Panc1 (cell line): ENCODE measurements around the gene PXMP2. TPM values are rescaled to one million over a fixed set of nuclear protein-coding genes. Genes with fewer than 3 reads are reported as not detected.

ENCODE experiments used
- ATAC-seq: fragments of 200-7000 bp; cut with Tn5 transposase; 2 replicates; pipeline ENCODE4 v1.9.1; 2020; ENCODE audit warnings: mild to moderate bottlenecking, moderate library complexity
- BruUV-seq: library from RNA; stranded (reverse); fragments of 400-500 nt; replicated peaks from 2 replicates; lab custom pipeline; 2021; lab: Mats Ljungman, UMichigan
- CTCF ChIA-PET: fragments of 300-600 bp; sonication (Branson Sonifier 250); formaldehyde crosslinking; loops from one replicate; lab custom pipeline; 2022; ENCODE audit warnings: antibody characterized with exemption; lab: Charles Lee
- POLR2A ChIA-PET: fragments of 300-600 bp; sonication (Branson Sonifier 250); formaldehyde crosslinking; loops from one replicate; lab custom pipeline; 2022; ENCODE audit warnings: antibody characterized with exemption; lab: Charles Lee
- DNase-seq: peaks from one replicate; pipeline ENCODE4 v3.0.0-alpha.2; 2010; ENCODE audit warnings: low read depth, low spot score
- H3K27ac ChIP-seq: 2 replicates; pipeline ENCODE4 v1.5.1; 2011; ENCODE audit warnings: mild to moderate bottlenecking, low read length, inconsistent platforms
- H3K27me3 ChIP-seq: fragments of 200-500 bp; sonication (Bioruptor generic); 2 replicates; pipeline ENCODE4 v1.6.0; 2014; ENCODE audit warnings: low read length, inconsistent platforms; ENCODE audit not compliant: control insufficient read depth, insufficient read depth
- H3K36me3 ChIP-seq: fragments of 200-500 bp; sonication (Bioruptor generic); 2 replicates; pipeline ENCODE4 v1.5.1; 2014; ENCODE audit warnings: inconsistent platforms, mild to moderate bottlenecking, low read length, moderate library complexity; ENCODE audit not compliant: control insufficient read depth, insufficient read depth
- H3K4me1 ChIP-seq: 2 replicates; pipeline ENCODE4 v1.5.1; 2011; ENCODE audit warnings: inconsistent platforms, mild to moderate bottlenecking, low read length, moderate library complexity; ENCODE audit not compliant: control insufficient read depth, insufficient read depth
- H3K4me3 ChIP-seq, 2 experiments: 2 replicates each; pipeline ENCODE4 v1.5.1; 2011 to 2012; ENCODE audit warnings: low read depth in 2 of 2, low read length in 2 of 2, mild to moderate bottlenecking in 2 of 2, inconsistent platforms in 1 of 2, moderate library complexity in 1 of 2
- H3K9me3 ChIP-seq: fragments of 200-500 bp; sonication (Bioruptor generic); 2 replicates; pipeline ENCODE4 v1.5.1; 2014; ENCODE audit warnings: low read depth, mild to moderate bottlenecking, inconsistent platforms, low read length, moderate library complexity; ENCODE audit not compliant: control insufficient read depth, insufficient read depth
- CTCF ChIP-seq: fragments of 450-650 bp; IDR thresholded peaks from 2 replicates; pipeline ENCODE4 v1.5.1; 2017; ENCODE audit warnings: mild to moderate bottlenecking
- POLR2AphosphoS5 ChIP-seq: IDR thresholded peaks from 2 replicates; pipeline ENCODE4 v1.6.1; 2012; ENCODE audit warnings: mild to moderate bottlenecking, low read depth, low read length, moderate library complexity
- SIN3A ChIP-seq: IDR thresholded peaks from 2 replicates; pipeline ENCODE4 v1.6.1; 2012; ENCODE audit warnings: low read depth, mild to moderate bottlenecking, low read length, moderate library complexity, borderline replicate concordance; ENCODE audit not compliant: insufficient read depth
- TCF7L2 ChIP-seq: IDR thresholded peaks from 2 replicates; pipeline ENCODE4 v1.6.1; 2011; ENCODE audit warnings: mild to moderate bottlenecking, low read depth, low read length, inconsistent platforms
- in situ Hi-C: cut with HindIII; loops from 2 replicates; pipeline ENCODE4 v1.10.0; 2016; ENCODE audit warnings: low sequenced_read_pairs, low pct_unique_long_range_greater_than_20kb
- intact Hi-C: fragments of 100-400 bp; cut with micrococcal nuclease; formaldehyde crosslinking; loops from one replicate; pipeline ENCODE4 v1.10.0; 2022; ENCODE audit not compliant: unreplicated experiment
- total RNA-seq: library from RNA; stranded (reverse); gene quantifications from one replicate; pipeline ENCODE4 v1.2.1, GENCODE V29; 2021; ENCODE audit not compliant: unreplicated experiment
- TF ChIP-seq, protein P1 (sequence below), 2 experiments: IDR thresholded peaks; 2 replicates each; pipeline ENCODE4 v1.6.1; 2011 to 2012; ENCODE audit warnings: low read depth in 2 of 2, control low read depth in 1 of 2, low read length in 1 of 2, mild to moderate bottlenecking in 1 of 2, moderate library complexity in 1 of 2; ENCODE audit not compliant: insufficient read depth in 1 of 2

The PXMP2 gene
- total RNA-seq, 1 experiment from 2014 or later, result 21.3 TPM

GRCh38 chr12:132662901-132663755, 24.3 kb upstream of the PXMP2 start:
- Histone ChIP-seq H3K4me1 (no peaks in the 10 kb centered on the region), H3K27ac (no peak overlapping the region), H3K9me3 (no peaks in the 10 kb centered on the region), H3K4me3 (no peak overlapping the region), H3K36me3 (peaks cover 32% of the 10 kb centered on the region), H3K27me3 (no peaks in the 10 kb centered on the region)
- BruUV-seq, result no TSS peak
- in situ Hi-C loops, result no loop called here
- ATAC-seq, result no peak
- POLR2A ChIA-PET, result no interaction called here
- intact Hi-C loops, result no loop called here
- CTCF ChIA-PET, result no interaction called here
- DNase-seq, result no peak
- TF ChIP-seq TCF7L2 (no peak), CTCF (no peak), SIN3A (no peak), POLR2AphosphoS5 (no peak)
- TF ChIP-seq, protein P1, sequence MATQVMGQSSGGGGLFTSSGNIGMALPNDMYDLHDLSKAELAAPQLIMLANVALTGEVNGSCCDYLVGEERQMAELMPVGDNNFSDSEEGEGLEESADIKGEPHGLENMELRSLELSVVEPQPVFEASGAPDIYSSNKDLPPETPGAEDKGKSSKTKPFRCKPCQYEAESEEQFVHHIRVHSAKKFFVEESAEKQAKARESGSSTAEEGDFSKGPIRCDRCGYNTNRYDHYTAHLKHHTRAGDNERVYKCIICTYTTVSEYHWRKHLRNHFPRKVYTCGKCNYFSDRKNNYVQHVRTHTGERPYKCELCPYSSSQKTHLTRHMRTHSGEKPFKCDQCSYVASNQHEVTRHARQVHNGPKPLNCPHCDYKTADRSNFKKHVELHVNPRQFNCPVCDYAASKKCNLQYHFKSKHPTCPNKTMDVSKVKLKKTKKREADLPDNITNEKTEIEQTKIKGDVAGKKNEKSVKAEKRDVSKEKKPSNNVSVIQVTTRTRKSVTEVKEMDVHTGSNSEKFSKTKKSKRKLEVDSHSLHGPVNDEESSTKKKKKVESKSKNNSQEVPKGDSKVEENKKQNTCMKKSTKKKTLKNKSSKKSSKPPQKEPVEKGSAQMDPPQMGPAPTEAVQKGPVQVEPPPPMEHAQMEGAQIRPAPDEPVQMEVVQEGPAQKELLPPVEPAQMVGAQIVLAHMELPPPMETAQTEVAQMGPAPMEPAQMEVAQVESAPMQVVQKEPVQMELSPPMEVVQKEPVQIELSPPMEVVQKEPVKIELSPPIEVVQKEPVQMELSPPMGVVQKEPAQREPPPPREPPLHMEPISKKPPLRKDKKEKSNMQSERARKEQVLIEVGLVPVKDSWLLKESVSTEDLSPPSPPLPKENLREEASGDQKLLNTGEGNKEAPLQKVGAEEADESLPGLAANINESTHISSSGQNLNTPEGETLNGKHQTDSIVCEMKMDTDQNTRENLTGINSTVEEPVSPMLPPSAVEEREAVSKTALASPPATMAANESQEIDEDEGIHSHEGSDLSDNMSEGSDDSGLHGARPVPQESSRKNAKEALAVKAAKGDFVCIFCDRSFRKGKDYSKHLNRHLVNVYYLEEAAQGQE (IDR thresholded peaks at IDR 0.05; ENCODE audit: insufficient read depth in 1 of 2, low read depth in 2 of 2, low read length in 1 of 2), result no peak

DNA sequence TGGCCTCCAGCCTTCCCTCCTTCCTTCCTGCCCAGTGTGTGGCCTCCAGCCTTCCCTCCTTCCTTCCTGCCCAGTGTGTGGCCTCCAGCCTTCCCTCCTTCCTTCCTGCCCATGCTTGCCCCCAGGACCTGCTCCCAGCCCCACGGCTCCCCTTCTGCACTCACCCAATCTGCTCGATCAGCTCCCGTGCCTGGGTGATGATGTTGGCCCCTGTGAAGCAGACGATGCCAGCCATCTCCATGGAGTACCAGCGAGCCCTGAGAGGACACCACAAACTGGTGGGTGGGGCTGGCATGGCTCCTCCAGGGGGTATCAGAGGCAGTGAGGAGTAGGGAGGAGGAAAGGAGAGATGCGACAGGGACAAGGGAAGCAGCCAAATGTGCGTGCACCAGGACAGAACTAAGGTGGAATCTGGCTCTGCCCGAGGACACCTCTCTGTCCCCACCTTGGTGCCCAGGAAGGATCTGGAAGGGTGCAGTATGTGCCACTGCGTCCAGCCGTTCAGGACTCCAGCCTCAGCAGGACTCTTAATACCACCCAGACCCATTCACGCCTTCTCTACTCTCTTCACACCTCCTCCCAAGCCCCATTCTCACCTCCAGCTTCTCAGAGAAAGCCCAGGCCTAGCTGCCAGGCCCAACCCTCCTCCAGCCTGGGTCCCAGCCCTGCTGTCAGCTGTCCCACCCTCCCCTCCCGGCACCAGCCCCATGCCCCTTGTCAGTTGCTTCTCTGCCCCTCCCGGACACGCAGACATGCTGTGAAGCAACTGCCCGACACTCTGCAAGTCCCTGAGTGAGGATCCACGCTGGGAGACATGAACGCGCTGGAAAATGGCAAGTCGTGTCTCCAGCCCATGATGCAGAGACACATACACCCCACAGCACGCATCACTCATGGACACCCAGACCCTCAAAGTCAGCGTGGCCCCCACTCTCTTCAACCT, 22.9 kb upstream of the PXMP2 start:
- Histone ChIP-seq H3K4me1 (no peaks in the 10 kb centered on the region), H3K36me3 (peaks cover 27% of the 10 kb centered on the region), H3K9me3 (no peaks in the 10 kb centered on the region), H3K4me3 (no peak overlapping the region), H3K27ac (no peak overlapping the region), H3K27me3 (no peaks in the 10 kb centered on the region)
- intact Hi-C loops, result no loop called here
- BruUV-seq, result no TSS peak
- DNase-seq, result no peak
- TF ChIP-seq POLR2AphosphoS5, result no peak
- TF ChIP-seq, protein P1 (IDR thresholded peaks at IDR 0.05; ENCODE audit: insufficient read depth in 1 of 2, low read depth in 2 of 2, low read length in 1 of 2), result no peak
- no peak for TF ChIP-seq CTCF
- no peak for TF ChIP-seq SIN3A
- TF ChIP-seq TCF7L2, result no peak
- in situ Hi-C loops, result no loop called here
- ChIA-PET CTCF (no interaction called here), POLR2A (no interaction called here)
- 0 out of 2 replicates have a peak, but pooled peaks have one; percentile 19 for ATAC-seq
